Heart left ventricle (tissue), 16 donors: ENCODE results near the gene IL7R. TPM values are rescaled to one million over a fixed set of nuclear protein-coding genes. Genes with fewer than 3 reads are reported as not detected.

Experiments
- ATAC-seq, 4 donors: fragments of 200-7000 bp; cut with Tn5 transposase; one replicate each; pipeline ENCODE4 v1.9.1; 2020 to 2022; ENCODE audit warnings: moderate library complexity in 4 of 4, mild to moderate bottlenecking in 3 of 4, moderate number of reproducible peaks in 1 of 4
- DNase-seq, 5 donors: peaks; one replicate each; pipeline ENCODE4 v3.0.0-alpha.2; 2020
- H3K27ac ChIP-seq, 12 donors: fragments of 200-600 bp; sonication (generic) in 4 of 12; one replicate each; pipeline versions ENCODE4 v1.5.0 to v1.8.0; 2016 to 2022; ENCODE audit warnings: mild to moderate bottlenecking in 2 of 12
- H3K27me3 ChIP-seq, 9 donors: fragments of 200-600 bp; sonication (generic) in 2 of 9; one replicate each; pipeline versions ENCODE4 v1.5.1 to v1.8.0; 2016 to 2022; ENCODE audit warnings: mild to moderate bottlenecking in 3 of 9
- H3K36me3 ChIP-seq, 9 donors: fragments of 200-600 bp; sonication (generic) in 2 of 9; one replicate each; pipeline versions ENCODE4 v1.5.0 to v1.8.0; 2018 to 2022; ENCODE audit warnings: mild to moderate bottlenecking in 2 of 9
- H3K4me1 ChIP-seq, 12 donors: fragments of 200-600 bp; sonication (generic) in 4 of 12; one replicate each; pipeline versions ENCODE4 v1.5.0 to v1.8.0; 2016 to 2022; ENCODE audit warnings: mild to moderate bottlenecking in 3 of 12
- H3K4me3 ChIP-seq, 12 donors: fragments of 200-600 bp; sonication (generic) in 4 of 12; one replicate each; pipeline versions ENCODE4 v1.5.0 to v1.8.0; 2017 to 2022; ENCODE audit warnings: mild to moderate bottlenecking in 9 of 12, moderate library complexity in 4 of 12
- H3K9me3 ChIP-seq, 12 donors: fragments of 200-600 bp; sonication (generic) in 4 of 12; one replicate each; pipeline versions ENCODE4 v1.5.0 to v1.8.0; 2016 to 2022; ENCODE audit warnings: mild to moderate bottlenecking in 1 of 12
- POLR2A ChIP-seq, 2 donors: fragments of 450-650 bp; IDR thresholded peaks; one replicate each; pipeline ENCODE4 v1.6.1; 2017; ENCODE audit warnings: antibody characterized with exemption in 2 of 2, mild to moderate bottlenecking in 2 of 2, moderate library complexity in 2 of 2
- WGBS, 4 donors: extraction: QIAGEN DNeasy Blood & Tissue Kit in 2 of 4; methylation state at CpG; one replicate each; pipeline versions ENCODE4 v1.1.5 to v1.1.7; 2013 to 2018; 5-methylcytosine and 5-hydroxymethylcytosine counted together
- intact Hi-C, 10 donors: fragments of 100-400 bp; cut with DNase I; formaldehyde crosslinking; loops; one replicate each; pipeline versions ENCODE4 v1.11.1 to v1.14.2; 2022
- polyA plus RNA-seq, 2 donors: library from polyadenylated mRNA; stranded (reverse); fragments of 200-250 nt; gene quantifications; one replicate each; pipeline ENCODE4 v1.2.3, GENCODE V29; 2013
- total RNA-seq, 9 donors: library from RNA; depleted of rRNA in 2 of 9; stranded (reverse); fragments of >200 nt in 2 of 9; fragmentation: NEBNext Ultra II Directional in 3 of 9; extraction: Animal tissue kit (Norgen Biotek cat#: 25700) in 3 of 9; gene quantifications; one replicate each; pipeline versions ENCODE4 v1.1.0 to v1.2.4, GENCODE V29; 2016 to 2023
- TF ChIP-seq, protein P1 (sequence below), 12 donors: fragments of 200-600 bp; sonication (generic) in 4 of 12; IDR thresholded peaks; one replicate each; pipeline versions ENCODE4 v1.5.0 to v1.8.0; 2018 to 2022; ENCODE audit warnings: antibody characterized with exemption in 12 of 12, mild to moderate bottlenecking in 5 of 12
- donor health status: ischemic (EF 13 %, LVEDD 7.1; RV severe dilation, severe dysfunction).
- donor health status: healthy with polysubstance abuse.
- donor health status: DM: no; HTN: yes; CAD: no.
- donor health status: DM: no; HTN: no; CAD: no.
- donor health status: ischemic (EF 25% LVEDD 6.9; RV normal size, moderate dysfunction).
- donor health status: ischemic (EF 25% LVEDD 5.7; RV mildly dilated, moderate dysfunction).
- donor health status: healthy.
- donor health status: DM: yes; HTN: yes; CAD: no.
- donor health status: ischemic (EF 35%, LVEDD 5.7; RV mildly dilated, moderate dysfunction).
- donor health status: nonischemic (EF 11% LVEDD 7.7; RV severe dilation, severe dysfunction).
- donor health status: DM: yes; HTN: yes; CAD: no.
- donor health status: PGD.
- donor health status: ischemic (EF 29% LVEDD 5.4; RV normal size, mild dysfunction).
- donor health status: nonischemic (EF 23%, LVEDD 6.1; RV moderate dilation, normal function).

Gene IL7R
- total and polyA plus RNA-seq, 11 donors: 0.27 to 12.0 (median 0.61) TPM

DNA sequence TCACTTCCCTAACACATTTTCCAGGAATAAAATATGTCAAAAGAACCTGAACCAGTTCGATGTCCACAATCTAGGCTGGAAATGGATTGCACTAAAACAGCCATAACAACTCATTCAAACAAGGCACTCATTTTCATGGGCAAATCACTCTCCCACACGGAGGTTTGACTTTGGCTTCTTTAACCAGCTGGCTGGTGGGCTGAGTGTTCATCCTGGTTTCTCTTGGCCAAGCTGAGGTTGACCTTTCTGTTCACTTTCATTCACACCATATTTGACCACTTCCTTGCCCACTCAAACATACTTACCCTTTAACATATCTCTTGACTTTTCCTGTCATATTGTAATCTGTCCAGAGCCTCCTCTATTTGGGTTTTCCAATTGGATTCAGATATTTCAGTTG, 5.4 kb downstream of the IL7R start:
- DNase-seq (no peak), ATAC-seq (no peak)
- Histone ChIP-seq H3K9me3 (peaks cover 0 to 4% (median 0%) of the 10 kb centered on the region in 12 donors), H3K4me1 (peaks cover 0 to 12% (median 0%) of the 10 kb centered on the region in 12 donors), H3K27ac (no peak overlapping the region), H3K27me3 (no peaks in the 10 kb centered on the region), H3K36me3 (peaks cover 0 to 4% (median 0%) of the 10 kb centered on the region in 9 donors), H3K4me3 (peak overlapping the region in 1 of 12 donors; percentile 19)
- intact Hi-C loops: no loop called here
- 71 to 78% (median 73%) methylated on average over 2 of the region's 2 CpGs for WGBS, 4 donors
- no peak for TF ChIP-seq POLR2A (IDR thresholded peaks at IDR 0.05)
- TF ChIP-seq, protein P1, sequence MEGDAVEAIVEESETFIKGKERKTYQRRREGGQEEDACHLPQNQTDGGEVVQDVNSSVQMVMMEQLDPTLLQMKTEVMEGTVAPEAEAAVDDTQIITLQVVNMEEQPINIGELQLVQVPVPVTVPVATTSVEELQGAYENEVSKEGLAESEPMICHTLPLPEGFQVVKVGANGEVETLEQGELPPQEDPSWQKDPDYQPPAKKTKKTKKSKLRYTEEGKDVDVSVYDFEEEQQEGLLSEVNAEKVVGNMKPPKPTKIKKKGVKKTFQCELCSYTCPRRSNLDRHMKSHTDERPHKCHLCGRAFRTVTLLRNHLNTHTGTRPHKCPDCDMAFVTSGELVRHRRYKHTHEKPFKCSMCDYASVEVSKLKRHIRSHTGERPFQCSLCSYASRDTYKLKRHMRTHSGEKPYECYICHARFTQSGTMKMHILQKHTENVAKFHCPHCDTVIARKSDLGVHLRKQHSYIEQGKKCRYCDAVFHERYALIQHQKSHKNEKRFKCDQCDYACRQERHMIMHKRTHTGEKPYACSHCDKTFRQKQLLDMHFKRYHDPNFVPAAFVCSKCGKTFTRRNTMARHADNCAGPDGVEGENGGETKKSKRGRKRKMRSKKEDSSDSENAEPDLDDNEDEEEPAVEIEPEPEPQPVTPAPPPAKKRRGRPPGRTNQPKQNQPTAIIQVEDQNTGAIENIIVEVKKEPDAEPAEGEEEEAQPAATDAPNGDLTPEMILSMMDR (IDR thresholded peaks at IDR 0.05): no peak

DNA sequence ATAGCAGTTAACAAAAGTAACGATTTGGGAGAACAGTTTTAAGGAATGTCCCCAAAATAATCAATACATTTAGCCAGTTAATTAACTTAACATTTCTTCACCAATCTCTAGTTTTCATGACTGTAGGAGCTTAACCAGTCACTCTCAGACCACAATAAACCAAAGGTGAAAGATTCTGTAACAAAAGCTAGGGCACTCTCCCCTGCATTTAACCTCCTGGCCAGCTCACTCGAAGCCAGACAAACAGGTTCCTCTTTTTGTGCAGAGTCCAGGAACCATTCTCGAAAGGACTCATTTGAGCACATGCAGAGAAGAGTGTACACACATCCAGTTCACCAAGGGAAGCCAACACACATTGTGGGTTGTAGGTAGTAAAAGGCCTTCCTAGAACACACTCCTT, 6.5 kb downstream of the IL7R start:
- ATAC-seq: no peak
- intact Hi-C loops: no loop called here
- 76 to 85% (median 80%) methylated on average over 3 of the region's 3 CpGs for WGBS, 4 donors
- TF ChIP-seq POLR2A (IDR thresholded peaks at IDR 0.05): no peak
- TF ChIP-seq, protein P1 (IDR thresholded peaks at IDR 0.05): no peak
- H3K4me1 ChIP-seq: peaks cover 0 to 8% (median 0%) of the 10 kb centered on the region in 12 donors
- no peak overlapping the region for H3K27ac ChIP-seq
- H3K36me3 ChIP-seq: peaks cover 0 to 4% (median 0%) of the 10 kb centered on the region in 9 donors
- peak overlapping the region in 1 of 12 donors; percentile 1 for H3K4me3 ChIP-seq
- peaks cover 0 to 4% (median 0%) of the 10 kb centered on the region in 12 donors for H3K9me3 ChIP-seq
- DNase-seq: no peak
- no peaks in the 10 kb centered on the region for H3K27me3 ChIP-seq

DNA sequence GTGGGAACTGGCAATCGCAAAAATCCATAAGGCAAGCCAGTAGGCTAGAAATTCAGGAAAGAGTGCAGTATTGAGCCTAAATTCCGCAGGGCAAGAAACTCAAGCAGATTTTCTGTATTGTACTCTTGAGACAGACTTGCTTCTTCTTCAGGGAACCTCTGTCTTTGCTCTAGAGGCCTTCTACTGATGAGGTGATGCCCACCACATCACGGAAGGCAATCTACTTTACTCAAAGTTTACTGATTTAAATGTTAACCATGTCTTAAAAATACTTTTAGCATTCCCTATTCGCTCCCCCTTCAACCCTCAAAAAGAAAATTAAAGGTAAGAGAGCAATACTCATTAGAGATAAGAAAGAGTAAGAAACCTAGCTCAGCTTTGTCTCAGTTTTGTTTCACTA, 11.3 kb downstream of the IL7R start:
- ATAC-seq (no peak), DNase-seq (no peak)
- WGBS, 4 donors: 84 to 88% (median 86%) methylated on average over 4 of the region's 4 CpGs
- intact Hi-C loops: no loop called here
- no peak overlapping the region for H3K4me3 ChIP-seq
- H3K27ac ChIP-seq: no peak overlapping the region
- TF ChIP-seq POLR2A (IDR thresholded peaks at IDR 0.05): no peak
- TF ChIP-seq, protein P1 (IDR thresholded peaks at IDR 0.05): no peak
- peaks cover 0 to 14% (median 0%) of the 10 kb centered on the region in 12 donors for H3K4me1 ChIP-seq
- peaks cover 0 to 4% (median 0%) of the 10 kb centered on the region in 12 donors for H3K9me3 ChIP-seq
- no peaks in the 10 kb centered on the region for H3K27me3 ChIP-seq
- no peaks in the 10 kb centered on the region for H3K36me3 ChIP-seq

DNA sequence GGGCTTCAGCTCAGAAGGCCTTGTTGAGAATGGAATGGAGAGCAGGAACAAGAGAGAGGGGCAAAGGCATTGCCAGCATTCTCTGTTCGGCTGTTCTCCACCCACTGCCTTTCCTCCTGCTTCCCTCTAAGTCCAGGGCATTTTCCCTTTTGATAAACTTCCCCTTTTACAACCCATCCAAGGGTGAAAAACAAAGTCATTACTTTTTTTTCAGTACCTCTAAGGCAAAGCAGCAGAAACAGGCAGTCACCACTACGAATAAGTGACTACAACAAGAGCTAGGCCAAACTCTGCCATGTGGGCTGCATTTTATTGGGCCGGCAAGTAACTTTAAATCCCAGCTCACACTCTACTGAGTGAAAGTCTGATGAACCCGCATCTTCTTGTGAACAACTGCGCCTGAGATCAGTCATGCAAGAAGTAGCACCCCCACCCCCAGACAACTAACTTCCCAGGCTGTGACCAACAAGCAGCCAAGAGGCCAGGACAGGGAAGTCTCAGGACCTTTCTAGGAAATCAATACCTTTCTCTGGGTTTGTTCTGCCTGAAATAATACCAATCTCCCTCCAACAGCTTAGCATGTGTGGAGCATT, 13.1 kb downstream of the IL7R start:
- ATAC-seq (no peak), DNase-seq (no peak)
- Histone ChIP-seq H3K9me3 (no peaks in the 10 kb centered on the region), H3K4me3 (no peak overlapping the region), H3K27ac (no peak overlapping the region), H3K36me3 (no peaks in the 10 kb centered on the region), H3K4me1 (peaks cover 0 to 14% (median 0%) of the 10 kb centered on the region in 12 donors), H3K27me3 (no peaks in the 10 kb centered on the region)
- WGBS, 4 donors: 75 to 82% (median 78%) methylated on average over 5 of the region's 5 CpGs
- intact Hi-C loops: no loop called here
- TF ChIP-seq, protein P1 (IDR thresholded peaks at IDR 0.05): no peak
- TF ChIP-seq POLR2A (IDR thresholded peaks at IDR 0.05): no peak
